GM19193 (cell line): ENCODE data around the gene GATAD2A.

Experiments used
- POLR2A ChIP-seq: IDR thresholded peaks from 4 replicates; pipeline ENCODE4 v1.6.1; 2011; ENCODE audit not compliant: insufficient read depth, insufficient read length; ENCODE audit errors: extremely low read depth

GATAD2A gene

GRCh38 chr19:19452243-19453124, 47.0 kb downstream of the GATAD2A start:
- TF ChIP-seq POLR2A: no peak

- TF ChIP-seq POLR2A: no peak
Observed at GRCh38 chr19:19453125-19453454, 47.6 kb downstream of the GATAD2A start.

DNA sequence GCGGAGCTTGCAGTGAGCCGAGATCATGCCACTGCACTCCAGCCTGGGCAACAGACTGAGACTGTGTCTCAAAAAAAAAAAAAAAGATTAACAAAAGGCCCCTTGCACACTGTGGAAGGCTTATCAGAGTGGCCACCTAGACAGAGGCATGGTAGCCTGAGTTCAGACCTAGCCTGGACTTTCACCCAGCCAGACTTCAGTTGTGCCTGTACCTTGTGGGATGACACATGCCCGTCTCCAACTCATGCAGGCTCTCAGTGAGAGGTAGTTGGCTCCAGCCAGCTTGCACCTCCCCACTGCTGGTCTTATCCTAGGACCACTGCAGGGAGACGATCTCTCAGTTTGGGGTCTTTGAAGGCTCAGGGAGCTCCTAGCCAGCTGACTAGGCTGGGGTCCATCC, 52.2 kb downstream of the GATAD2A start:
- TF ChIP-seq POLR2A: no peak

- TF ChIP-seq POLR2A: no peak
Observed at GRCh38 chr19:19458110-19458816, 52.8 kb downstream of the GATAD2A start.

DNA sequence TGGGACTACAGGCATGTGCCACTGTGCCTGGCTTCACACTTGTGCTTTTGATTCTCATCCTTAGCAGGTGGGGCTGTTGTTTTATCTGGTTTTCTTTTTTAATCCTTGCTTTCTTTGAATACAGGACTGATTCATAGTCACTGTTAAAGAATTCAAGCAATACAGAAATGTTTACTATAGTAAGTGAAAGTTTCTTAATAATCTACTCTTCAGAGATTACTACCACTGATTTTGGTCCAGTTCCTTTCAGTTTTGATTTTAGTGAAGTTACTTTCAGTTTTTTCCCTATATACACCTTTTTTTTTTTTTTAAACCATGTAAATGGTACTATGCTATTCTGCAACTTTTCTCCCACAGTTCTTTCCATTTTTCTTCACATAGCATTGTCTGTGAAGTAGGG, 53.6 kb downstream of the GATAD2A start:
- no peak for TF ChIP-seq POLR2A

DNA sequence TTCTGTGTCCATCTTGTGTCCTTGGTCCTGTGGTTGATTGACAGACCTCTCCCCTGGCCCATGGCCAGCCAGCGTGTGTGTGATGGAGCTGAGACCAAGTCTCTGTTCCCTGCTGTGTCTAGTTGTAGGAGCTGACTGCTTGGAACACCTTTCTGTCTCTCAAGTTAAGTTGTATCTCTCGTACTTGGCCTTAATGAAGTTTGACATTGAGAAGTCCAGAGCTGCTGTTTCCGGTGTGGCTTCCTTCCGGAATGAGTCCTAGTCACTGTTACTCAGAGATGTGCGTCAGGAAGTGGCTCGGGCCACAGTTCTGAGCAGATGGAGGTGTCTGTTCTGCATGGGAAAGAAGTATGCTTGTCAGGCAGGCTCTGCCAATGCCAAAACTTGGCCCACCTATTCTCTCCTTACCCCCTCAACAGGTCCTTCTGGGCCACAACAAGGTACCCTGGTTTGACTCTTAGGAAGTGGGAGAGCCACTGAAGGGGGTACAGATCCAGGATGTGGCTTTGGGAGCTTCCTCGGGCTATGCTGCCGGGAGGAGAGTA, 54.3 kb downstream of the GATAD2A start:
- no peak for TF ChIP-seq POLR2A

DNA sequence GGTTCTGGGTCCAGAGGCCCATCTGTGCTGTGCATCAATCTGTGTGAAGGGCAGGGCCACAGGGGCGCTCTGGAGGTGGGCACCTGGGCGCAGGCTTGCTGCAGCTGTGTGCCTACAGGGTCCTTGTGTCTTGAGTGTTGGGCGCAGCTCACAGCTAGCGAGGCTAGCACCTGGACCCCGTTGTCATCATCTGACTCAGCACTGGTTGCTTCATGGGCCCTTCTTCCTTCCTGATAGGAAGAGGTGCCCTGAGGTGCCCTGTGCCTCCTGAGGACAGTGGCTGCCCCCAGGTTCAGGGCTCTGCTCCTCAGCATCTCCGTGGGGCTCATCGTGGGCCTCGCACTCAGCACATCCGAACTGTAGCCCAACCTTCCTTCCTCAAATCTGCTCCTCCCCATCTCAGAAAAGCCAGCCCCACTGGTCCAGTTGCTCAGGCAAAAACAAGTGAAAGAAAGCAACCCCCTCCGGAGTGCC, 54.8 kb downstream of the GATAD2A start:
- no peak for TF ChIP-seq POLR2A

- TF ChIP-seq POLR2A: no peak
Observed at GRCh38 chr19:19460761-19461265, 55.3 kb downstream of the GATAD2A start.

- TF ChIP-seq POLR2A: no peak
Observed at GRCh38 chr19:19461306-19461670, 55.8 kb downstream of the GATAD2A start.

DNA sequence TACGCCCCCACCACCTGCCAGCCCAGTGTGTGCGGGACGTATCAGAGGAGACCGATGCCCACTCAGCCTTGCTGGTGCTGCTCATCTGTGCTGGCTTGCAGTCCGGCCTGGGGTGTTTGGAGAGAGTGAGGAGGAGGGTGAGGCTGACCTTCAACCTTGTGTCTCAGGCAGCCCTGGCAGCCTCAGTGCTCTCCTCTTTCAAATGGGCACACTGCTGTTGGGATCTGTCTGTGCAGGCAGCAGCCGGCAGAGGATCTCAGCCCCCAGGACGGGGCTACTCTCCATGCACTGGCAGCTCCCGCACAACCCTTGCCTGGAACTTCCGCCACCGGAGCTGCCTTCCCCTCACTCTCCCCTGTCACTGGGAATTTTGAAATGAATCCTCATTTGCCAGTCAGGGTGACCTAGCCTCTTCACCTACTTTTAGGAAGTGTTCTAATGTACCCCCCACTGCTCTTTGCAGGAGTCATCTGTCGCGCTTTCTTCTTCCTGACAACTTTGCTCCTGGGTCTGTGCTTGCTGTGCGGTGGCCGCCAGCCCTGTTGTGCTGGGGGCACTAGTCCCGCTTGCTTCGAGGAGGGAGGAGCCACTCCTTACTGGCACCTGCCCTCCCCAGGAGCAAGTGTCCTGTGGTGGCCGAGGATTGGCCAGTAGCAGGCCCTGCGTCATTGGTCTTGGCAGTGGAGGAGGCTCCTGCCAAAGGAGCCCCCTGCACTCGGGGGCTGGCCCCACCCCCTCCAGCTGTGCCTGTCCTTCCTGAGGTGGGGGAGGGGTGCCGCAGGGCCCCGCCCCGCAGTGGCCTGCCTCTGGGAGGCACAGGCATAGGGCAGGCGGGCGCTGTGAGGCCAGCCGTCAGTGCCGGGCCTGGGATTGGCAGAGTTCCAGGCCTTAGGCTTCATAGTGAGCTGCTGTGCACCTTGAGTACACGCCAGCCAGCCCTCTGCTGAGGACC, 56.5 kb downstream of the GATAD2A start:
- no peak for TF ChIP-seq POLR2A

GRCh38 chr19:19463348-19464117, 58.1 kb downstream of the GATAD2A start:
- TF ChIP-seq POLR2A: no peak

GRCh38 chr19:19464339-19465098, 59.0 kb downstream of the GATAD2A start:
- no peak for TF ChIP-seq POLR2A

DNA sequence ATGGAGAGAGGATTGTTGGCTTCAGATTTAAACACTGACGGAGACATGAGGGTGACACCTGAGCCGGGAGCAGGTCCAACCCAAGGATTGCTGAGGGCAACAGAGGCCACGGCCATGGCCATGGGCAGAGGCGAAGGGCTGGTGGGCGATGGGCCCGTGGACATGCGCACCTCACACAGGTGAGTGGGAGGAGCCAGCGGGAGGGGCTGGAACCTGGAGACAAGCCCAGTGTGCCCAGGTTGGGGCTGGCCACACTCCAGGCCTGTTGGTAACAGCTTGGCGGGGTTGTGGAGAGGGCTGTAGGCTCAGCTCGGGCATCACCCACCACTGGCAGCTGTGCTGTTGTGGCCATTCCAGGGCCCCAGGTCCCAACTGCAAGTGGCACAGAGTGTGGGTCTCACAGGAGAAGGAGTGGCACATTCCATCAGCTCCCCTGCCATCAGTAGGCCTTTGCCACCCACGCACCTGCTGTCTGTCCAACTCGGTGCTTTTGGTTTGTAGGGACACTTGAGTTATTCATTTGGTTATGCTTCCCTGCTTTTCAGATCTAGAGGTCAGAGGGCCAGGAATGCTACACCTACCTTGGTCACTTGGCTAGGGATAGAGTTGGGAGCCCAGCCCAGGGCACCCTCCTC, 60.1 kb downstream of the GATAD2A start:
- TF ChIP-seq POLR2A: no peak
